ENCODE data around the gene ZBTB7C.

GRCh38 chr18:48024881-48025660, 384.1 kb downstream of the ZBTB7C start:
- TF ChIP-seq, protein P1, sequence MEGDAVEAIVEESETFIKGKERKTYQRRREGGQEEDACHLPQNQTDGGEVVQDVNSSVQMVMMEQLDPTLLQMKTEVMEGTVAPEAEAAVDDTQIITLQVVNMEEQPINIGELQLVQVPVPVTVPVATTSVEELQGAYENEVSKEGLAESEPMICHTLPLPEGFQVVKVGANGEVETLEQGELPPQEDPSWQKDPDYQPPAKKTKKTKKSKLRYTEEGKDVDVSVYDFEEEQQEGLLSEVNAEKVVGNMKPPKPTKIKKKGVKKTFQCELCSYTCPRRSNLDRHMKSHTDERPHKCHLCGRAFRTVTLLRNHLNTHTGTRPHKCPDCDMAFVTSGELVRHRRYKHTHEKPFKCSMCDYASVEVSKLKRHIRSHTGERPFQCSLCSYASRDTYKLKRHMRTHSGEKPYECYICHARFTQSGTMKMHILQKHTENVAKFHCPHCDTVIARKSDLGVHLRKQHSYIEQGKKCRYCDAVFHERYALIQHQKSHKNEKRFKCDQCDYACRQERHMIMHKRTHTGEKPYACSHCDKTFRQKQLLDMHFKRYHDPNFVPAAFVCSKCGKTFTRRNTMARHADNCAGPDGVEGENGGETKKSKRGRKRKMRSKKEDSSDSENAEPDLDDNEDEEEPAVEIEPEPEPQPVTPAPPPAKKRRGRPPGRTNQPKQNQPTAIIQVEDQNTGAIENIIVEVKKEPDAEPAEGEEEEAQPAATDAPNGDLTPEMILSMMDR (IDR thresholded peaks at IDR 0.05), result no peak
- no peak for TF ChIP-seq EZH2phosphoT487 (IDR thresholded peaks at IDR 0.05)
